ENCODE data around the gene SCGB1A1. TPM values are rescaled to one million over a fixed set of nuclear protein-coding genes. Genes with fewer than 3 reads are reported as not detected.
"Not testable (repeated sequence)": the region's sequence is repeated elsewhere in the genome, so short reads cannot be mapped to it uniquely, and the experiment has no call there.

Gene SCGB1A1, protein sequence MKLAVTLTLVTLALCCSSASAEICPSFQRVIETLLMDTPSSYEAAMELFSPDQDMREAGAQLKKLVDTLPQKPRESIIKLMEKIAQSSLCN
- not detected for polyA plus RNA-seq (2013, experiment 1 of 2; ENCODE audit: insufficient read length)
- not detected for polyA plus RNA-seq (2013, experiment 2 of 2; ENCODE audit: insufficient read length)

- DNase-seq: no peak
Measured at GRCh38 chr11:62418733-62419132, at the start of gene SCGB1A1. TSS of gene SCGB1A1 (plus strand) at chr11:62419033. CDS start at chr11:62419096, 63 bp downstream.

- no peak for DNase-seq
Measured at GRCh38 chr11:62370743-62371440, 47.9 kb upstream of the SCGB1A1 start.

DNA sequence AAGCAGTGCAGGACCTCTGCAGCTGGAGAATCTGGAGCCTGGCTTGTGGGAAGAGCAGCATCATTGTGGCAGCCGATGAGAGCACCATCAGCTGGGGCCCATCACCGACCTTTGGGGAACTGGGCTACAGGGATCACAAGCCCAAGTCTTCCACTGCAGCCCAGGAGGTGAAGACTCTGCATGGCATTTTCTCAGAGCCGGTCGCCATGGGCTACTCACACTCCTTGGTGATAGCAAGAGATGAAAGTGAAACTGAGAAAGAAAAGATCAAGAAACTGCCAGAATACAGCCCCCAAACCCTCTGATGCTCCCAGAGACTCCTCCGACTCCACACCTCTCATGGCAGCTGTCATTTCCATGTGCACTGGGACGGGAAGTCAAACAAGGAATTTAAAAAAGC, 46.0 kb upstream of the SCGB1A1 start:
- no peak for DNase-seq

DNA sequence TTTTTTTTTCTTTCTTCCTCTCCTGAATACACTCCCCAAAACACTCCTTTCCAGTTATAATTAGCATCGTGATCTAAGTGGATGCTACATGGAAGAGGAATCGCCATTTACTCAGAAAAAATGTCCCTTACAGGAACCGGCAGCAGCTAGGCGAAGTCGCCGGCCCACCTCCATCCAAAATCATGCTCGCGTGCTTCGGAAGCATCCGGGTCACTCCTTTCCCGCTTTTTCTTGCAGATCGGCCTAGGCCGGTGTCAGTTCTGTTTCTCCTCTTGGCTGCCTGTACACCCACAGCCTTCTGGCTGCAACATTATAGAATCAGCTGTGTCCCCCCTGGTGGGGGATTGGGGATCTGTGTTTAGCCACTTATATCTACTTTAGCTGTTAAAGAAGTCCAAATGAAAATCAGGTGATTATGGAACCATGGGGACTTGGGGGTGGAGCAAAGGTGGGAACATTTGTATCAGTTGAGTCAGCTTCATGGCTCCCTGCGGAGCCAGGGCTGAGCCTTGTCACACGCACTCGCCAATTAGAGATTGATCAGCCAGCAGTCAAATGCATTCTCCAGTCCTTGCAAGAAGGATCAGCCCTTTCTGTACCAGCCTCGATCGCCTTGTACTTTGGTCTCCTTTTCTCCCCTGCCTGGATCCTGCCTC, 45.2 kb upstream of the SCGB1A1 start:
- no peak for DNase-seq

- DNase-seq: no peak
Measured at GRCh38 chr11:62374801-62375200, 44.0 kb upstream of the SCGB1A1 start.

GRCh38 chr11:62378459-62379063, 40.3 kb upstream of the SCGB1A1 start:
- peak; percentile 50 for DNase-seq

- DNase-seq: not testable (repeated sequence)
Measured at GRCh38 chr11:62379586-62379985, 39.2 kb upstream of the SCGB1A1 start.

- DNase-seq: peak; percentile 70
Measured at GRCh38 chr11:62380821-62381245, 38.0 kb upstream of the SCGB1A1 start.

DNA sequence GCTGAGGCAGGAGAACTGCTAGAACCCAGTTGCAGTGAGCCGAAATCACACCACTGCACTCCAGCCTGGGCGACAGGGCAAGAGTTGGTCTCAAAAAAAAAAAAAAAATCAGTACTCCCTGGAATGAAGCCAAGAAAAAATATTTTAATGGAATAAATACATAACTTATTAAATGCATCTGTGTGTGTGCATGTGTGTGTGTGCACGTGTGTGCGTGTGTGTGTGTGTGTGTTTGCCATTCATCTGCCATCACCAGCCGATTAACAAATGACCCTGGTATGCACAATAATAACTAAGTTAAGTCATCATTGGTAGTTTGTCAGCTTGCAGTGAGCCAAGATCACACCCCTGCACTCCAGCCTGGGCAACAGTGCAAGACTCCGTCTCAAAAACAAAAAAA, 35.0 kb upstream of the SCGB1A1 start:
- DNase-seq: no peak

DNA sequence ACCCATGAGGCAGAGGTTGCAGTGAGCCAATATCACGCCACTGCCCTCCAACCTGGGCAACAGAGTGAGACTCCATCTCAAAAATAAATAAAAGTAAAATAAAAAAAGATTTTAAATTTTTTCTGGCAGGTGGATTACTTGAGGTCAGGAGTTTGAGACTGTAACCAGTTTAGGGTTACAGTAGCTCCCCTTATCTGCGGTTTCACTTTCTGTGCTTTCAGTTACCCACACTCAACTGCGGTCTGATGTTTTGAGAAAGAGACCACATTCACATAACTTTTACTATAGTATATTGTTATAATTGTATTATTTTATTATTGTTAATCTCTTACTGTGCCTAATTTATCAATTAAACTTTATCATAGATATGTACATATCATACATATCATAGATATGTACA, 32.8 kb upstream of the SCGB1A1 start:
- not testable (repeated sequence) for DNase-seq

- DNase-seq: no peak
Measured at GRCh38 chr11:62387381-62387780, 31.5 kb upstream of the SCGB1A1 start.

DNA sequence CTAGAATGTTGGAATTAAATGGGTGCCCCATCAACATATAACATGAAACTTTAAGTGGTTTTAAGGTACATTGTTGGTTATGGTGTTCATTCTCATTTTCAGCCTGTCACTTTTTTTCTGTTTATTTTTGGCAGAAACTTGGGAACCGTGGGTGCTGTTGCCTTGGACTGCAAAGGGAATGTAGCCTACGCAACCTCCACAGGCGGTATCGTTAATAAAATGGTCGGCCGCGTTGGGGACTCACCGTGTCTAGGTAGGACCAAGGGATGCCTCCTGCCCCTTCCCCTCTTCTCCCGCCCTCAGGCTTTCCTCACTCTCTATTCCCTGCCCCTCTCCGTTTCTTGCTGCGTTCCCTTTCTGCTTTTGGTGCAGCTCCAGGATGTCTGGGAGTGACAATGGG, 29.8 kb upstream of the SCGB1A1 start:
- no peak for DNase-seq

GRCh38 chr11:62390237-62390636, 28.6 kb upstream of the SCGB1A1 start:
- DNase-seq: no peak

DNA sequence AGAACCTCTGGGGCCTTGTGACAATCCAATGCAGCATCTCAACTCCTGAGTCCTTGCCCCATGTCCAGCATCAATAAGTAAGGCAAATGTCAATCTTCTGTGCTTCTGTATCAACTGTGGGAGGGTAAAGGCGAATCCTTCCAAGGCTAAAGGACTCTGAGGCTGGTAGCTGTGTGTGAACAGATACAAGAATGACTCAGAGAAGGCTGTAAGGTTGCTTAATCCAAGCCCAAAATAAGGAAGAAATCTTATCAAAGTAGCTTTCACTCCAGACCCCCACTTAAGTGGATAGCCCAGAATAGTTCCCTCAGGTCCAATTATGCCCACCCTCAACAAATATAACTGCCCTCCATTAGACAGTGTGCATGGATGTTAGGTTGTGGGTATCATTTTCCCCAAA, 28.1 kb upstream of the SCGB1A1 start:
- DNase-seq: no peak

DNA sequence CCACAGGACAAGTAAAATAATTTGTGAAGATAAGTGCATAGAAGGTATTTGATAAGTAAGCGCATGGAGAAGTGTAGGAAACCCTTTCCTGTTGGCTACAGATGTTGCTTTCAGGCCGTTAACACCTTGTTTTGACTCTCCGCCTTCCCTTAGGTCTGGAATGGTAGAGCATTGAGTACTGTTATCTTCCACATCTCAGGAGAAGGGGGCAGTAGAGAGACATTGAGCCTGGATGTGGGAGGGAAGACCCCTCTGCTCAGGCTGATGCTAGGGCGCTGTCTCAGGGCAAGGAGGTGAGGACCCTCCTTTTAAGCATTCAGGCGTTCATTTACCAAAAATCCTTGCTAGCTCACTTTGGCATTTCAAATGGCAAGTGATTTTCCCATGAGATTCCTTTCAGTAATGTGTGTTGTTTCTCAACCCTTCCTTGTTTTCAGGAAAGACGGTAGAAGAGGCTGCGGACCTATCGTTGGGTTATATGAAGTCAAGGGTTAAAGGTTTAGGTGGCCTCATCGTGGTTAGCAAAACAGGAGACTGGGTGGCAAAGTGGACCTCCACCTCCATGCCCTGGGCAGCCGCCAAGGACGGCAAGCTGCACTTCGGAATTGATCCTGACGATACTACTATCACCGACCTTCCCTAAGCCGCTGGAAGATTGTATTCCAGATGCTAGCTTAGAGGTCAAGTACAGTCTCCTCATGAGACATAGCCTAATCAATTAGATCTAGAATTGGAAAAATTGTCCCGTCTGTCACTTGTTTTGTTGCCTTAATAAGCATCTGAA, 27.0 kb upstream of the SCGB1A1 start:
- no peak for DNase-seq

- DNase-seq: no peak
Measured at GRCh38 chr11:62392506-62392905, 26.3 kb upstream of the SCGB1A1 start.

DNA sequence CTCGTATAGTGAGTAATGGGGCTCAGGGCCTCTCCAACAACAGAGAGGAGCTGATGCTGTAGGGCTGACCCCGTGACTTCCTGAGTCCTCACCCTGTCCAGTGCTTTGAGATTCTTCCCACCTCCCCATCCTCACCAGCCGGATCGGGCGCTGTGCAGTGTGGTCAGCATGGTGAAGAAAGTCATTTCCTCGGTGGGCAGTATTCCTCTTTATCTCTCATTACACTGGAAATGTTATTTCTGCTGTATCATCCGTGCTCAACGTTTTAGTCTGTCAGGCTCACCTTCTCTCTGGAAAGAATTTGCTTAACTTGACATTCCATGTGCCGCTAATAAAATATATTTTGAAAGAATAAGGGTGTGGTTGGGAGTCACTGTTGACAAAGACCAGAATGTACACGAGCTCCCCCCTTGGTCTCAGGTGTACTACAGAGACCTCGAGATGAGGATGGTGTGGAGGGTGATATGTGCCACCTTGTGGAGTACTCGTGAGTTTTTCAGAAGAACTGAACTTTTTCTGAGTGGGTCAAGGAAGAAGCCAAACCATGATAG, 25.7 kb upstream of the SCGB1A1 start:
- no peak for DNase-seq

GRCh38 chr11:62393735-62394134, 25.1 kb upstream of the SCGB1A1 start:
- DNase-seq: no peak

DNA sequence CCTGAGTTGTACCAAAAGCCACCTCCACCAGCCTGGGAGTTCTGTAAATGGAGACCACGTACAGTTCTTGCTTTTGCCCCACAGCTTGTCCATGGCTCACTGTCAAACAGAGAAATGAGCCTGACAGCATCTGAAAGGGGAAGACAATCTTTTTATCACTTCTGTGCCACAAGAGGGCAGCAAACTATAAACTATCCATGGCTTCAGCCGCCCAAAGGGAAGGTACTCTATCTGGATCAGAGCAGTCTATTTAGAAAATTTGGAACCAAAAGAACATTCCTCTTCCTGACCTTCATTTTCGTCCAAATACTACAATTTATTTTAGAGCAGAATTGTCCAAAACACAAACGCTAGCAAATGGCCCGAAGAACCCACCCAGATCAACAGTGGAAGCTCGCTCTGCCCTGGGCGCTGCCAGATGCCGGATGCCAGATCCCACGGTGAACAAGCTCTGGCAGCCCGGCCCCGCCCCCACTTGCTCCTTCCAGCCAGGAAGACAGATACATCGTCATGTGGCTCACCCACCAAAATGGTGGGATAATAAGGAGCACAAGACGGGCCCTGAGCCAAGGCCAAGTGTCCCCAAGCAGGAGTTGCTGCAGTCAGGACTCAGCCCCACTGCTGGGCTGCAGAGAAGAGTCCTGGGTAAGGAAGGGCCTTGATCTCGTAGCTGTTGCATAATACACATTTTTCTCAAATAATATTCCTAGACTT, 23.9 kb upstream of the SCGB1A1 start:
- DNase-seq: peak; percentile 86

- DNase-seq: no peak
Measured at GRCh38 chr11:62395885-62396551, 22.8 kb upstream of the SCGB1A1 start.
